GM12878 (cell line): ENCODE data around the gene NAV2. TPM values are rescaled to one million over a fixed set of nuclear protein-coding genes. Genes with fewer than 3 reads are reported as not detected.

Experiments used
- ATAC-seq: fragments of 200-7000 bp; cut with Tn5 transposase; 3 replicates; pipeline ENCODE4 v1.9.1; 2020; ENCODE audit warnings: mild to moderate bottlenecking, moderate library complexity
- BruUV-seq: library from RNA; stranded (reverse); fragments of 400-500 nt; replicated peaks from 2 replicates; lab custom pipeline; 2021; lab: Mats Ljungman, UMichigan
- CTCF ChIA-PET: fragments of 300-600 bp; sonication (Branson Sonifier 250); formaldehyde crosslinking; extraction: SDS; loops from one replicate; lab custom pipeline; 2021; ENCODE audit warnings: inconsistent platforms; lab: Yijun Ruan, JAX
- POLR2A ChIA-PET: fragments of 350-600 bp; formaldehyde crosslinking; extraction: SDS; loops from one replicate; lab custom pipeline; 2021; ENCODE audit warnings: inconsistent platforms; lab: Charles Lee
- RAD21 ChIA-PET: fragments of 300-600 bp; sonication (Branson Sonifier 250); formaldehyde crosslinking; loops from one replicate; lab custom pipeline; 2023; ENCODE audit warnings: antibody characterized with exemption; ENCODE audit not compliant: unreplicated experiment; lab: Charles Lee
- SMC1A ChIA-PET: fragments of 300-600 bp; sonication (Branson Sonifier 250); formaldehyde crosslinking; loops from one replicate; lab custom pipeline; 2023; ENCODE audit not compliant: unreplicated experiment, uncharacterized antibody; lab: Charles Lee
- DNase-seq: peaks from one replicate; pipeline ENCODE4 v3.0.0-alpha.2; 2011; ENCODE audit warnings: low read depth, low spot score
- FAIRE-seq: peaks from 3 replicates; lab custom pipeline; 2011; peaks lifted over from hg19 to GRCh38; lab: Jason Lieb, UNC
- H2AFZ ChIP-seq: 2 replicates; pipeline ENCODE4 v1.6.0; 2011; ENCODE audit warnings: low read depth, low read length, control low read depth; ENCODE audit not compliant: control insufficient read depth
- H3K27ac ChIP-seq: 2 replicates; pipeline ENCODE4 v1.5.1; 2011; ENCODE audit warnings: control low read depth; ENCODE audit not compliant: control insufficient read depth, insufficient read depth
- H3K27me3 ChIP-seq, 2 experiments: replicated peaks in 1 of 2; 2 replicates each; pipeline versions ENCODE4 v1.6.0 to v1.6.1; 2011; ENCODE audit warnings: low read length in 1 of 2; ENCODE audit not compliant: control insufficient read depth in 2 of 2, insufficient read depth in 2 of 2
- H3K36me3 ChIP-seq, 2 experiments: 2 replicates each; pipeline ENCODE4 v1.5.1; 2011; ENCODE audit warnings: low read length in 1 of 2; ENCODE audit not compliant: control insufficient read depth in 2 of 2, insufficient read depth in 2 of 2
- H3K4me1 ChIP-seq: 2 replicates; pipeline ENCODE4 v1.6.1; 2011; ENCODE audit warnings: mild to moderate bottlenecking, low read length, moderate library complexity, mixed read lengths; ENCODE audit not compliant: control insufficient read depth, insufficient read depth
- H3K4me2 ChIP-seq: 2 replicates; pipeline ENCODE4 v1.6.0; 2011; ENCODE audit warnings: control low read depth; ENCODE audit not compliant: control insufficient read depth, insufficient read depth
- H3K4me3 ChIP-seq: fragments of 200-600 bp; sonication (generic); 2 replicates; pipeline ENCODE4 v1.5.1; 2016
- H3K79me2 ChIP-seq: 2 replicates; pipeline ENCODE4 v1.6.0; 2011; ENCODE audit warnings: low read length; ENCODE audit not compliant: control insufficient read depth, insufficient read depth
- H3K9ac ChIP-seq: 2 replicates; pipeline ENCODE4 v1.8.0; 2011; ENCODE audit warnings: low read length, control low read depth, mixed read lengths; ENCODE audit not compliant: control insufficient read depth, insufficient read depth
- H3K9me3 ChIP-seq: replicated peaks from 3 replicates; pipeline ENCODE4 v1.5.1; 2011; ENCODE audit warnings: mild to moderate bottlenecking, low read length; ENCODE audit not compliant: control insufficient read depth, insufficient read depth
- H4K20me1 ChIP-seq: 2 replicates; pipeline ENCODE4 v1.6.0; 2011; ENCODE audit not compliant: control insufficient read depth, insufficient read depth
- HDGF ChIP-seq: fragments of 450-650 bp; IDR thresholded peaks from 2 replicates; pipeline ENCODE4 v1.6.1; 2016; ENCODE audit warnings: antibody characterized with exemption
- IRF4 ChIP-seq: IDR thresholded peaks from 2 replicates; pipeline ENCODE4 v1.6.1; 2011; ENCODE audit warnings: low read depth, low read length
- NFXL1 ChIP-seq: fragments of 450-650 bp; IDR thresholded peaks from 2 replicates; pipeline ENCODE4 v1.6.1; 2017; ENCODE audit warnings: antibody characterized with exemption, mild to moderate bottlenecking, borderline replicate concordance
- TCF3 ChIP-seq: IDR thresholded peaks from 2 replicates; pipeline ENCODE4 v1.6.1; 2012; ENCODE audit warnings: low read depth, mild to moderate bottlenecking, low read length, borderline replicate concordance; ENCODE audit not compliant: insufficient read depth
- ZSCAN29 ChIP-seq: fragments of 450-650 bp; IDR thresholded peaks from 2 replicates; pipeline ENCODE4 v1.6.1; 2017; ENCODE audit warnings: mild to moderate bottlenecking, moderate library complexity
- WGBS: methylation state at CpG from one replicate; pipeline ENCODE4 v1.1.6; 2016; ENCODE audit warnings: low lambda C conversion rate; ENCODE audit not compliant: insufficient replicate concordance, insufficient coverage; ENCODE audit errors: missing lambda C conversion rate; 5-methylcytosine and 5-hydroxymethylcytosine counted together
- in situ Hi-C: fragments of 300-500 bp; cut with MboI; formaldehyde crosslinking; loops from 9 replicates; pipeline ENCODE4 v1.14.3; 2018; ENCODE audit warnings: mixed read lengths
- intact Hi-C: fragments of 100-400 bp; cut with micrococcal nuclease; formaldehyde crosslinking; loops from one replicate; pipeline ENCODE4 v1.14.2; 2022; ENCODE audit not compliant: unreplicated experiment
- polyA plus RNA-seq, 11 experiments: library from polyadenylated mRNA; depleted of rRNA in 4 of 11; unstranded in 6 of 11; stranded (reverse) in 5 of 11; fragments of >200 nt; fragmentation: Nextera tagmentation in 4 of 11; fragmentation: Illumina TruSeq in 1 of 11; extraction: Ambion mirVana in 4 of 11; extraction: Trizol in 1 of 11; gene quantifications; 1 replicate in 1 of 11; 2 replicates in 10 of 11; pipeline versions ENCODE4 v1.2.1 to v1.2.3, GENCODE V29; 2011 to 2016; ENCODE audit warnings: inconsistent platforms in 2 of 11, missing spikeins in 2 of 11, low read depth in 1 of 11
- total RNA-seq, 4 experiments: library from RNA; depleted of rRNA in 3 of 4; stranded (reverse); fragments of >200 nt in 3 of 4; fragmentation: Illumina TruSeq in 1 of 4; extraction: Trizol in 1 of 4; gene quantifications; 2 replicates each; pipeline versions ENCODE4 v1.2.1 to v1.2.3, GENCODE V29; 2013 to 2021
- TF ChIP-seq, protein P1 (sequence below): IDR thresholded peaks from 2 replicates; pipeline ENCODE4 v1.6.1; 2012; ENCODE audit warnings: low read length, inconsistent platforms
- TF ChIP-seq, protein P2 (sequence below), 3 experiments: IDR thresholded peaks in 2 of 3; conservative IDR thresholded peaks in 1 of 3; 2 replicates each; pipeline ENCODE4 v1.5.1; 2011; ENCODE audit warnings: low read depth in 3 of 3, low read length in 3 of 3, mild to moderate bottlenecking in 3 of 3, control low read depth in 2 of 3, moderate library complexity in 2 of 3, inconsistent platforms in 1 of 3, mixed read lengths in 1 of 3; ENCODE audit not compliant: control insufficient read depth in 2 of 3, insufficient read depth in 1 of 3; ENCODE audit errors: extremely low read depth in 1 of 3

The NAV2 gene
- total and polyA plus RNA-seq, 10 of the 15 experiments (the other 5 are each of a cell fraction or from before 2014, with no cell fraction given) = 0.35 to 6.1 (median 1.1) TPM

- TF ChIP-seq, protein P1, sequence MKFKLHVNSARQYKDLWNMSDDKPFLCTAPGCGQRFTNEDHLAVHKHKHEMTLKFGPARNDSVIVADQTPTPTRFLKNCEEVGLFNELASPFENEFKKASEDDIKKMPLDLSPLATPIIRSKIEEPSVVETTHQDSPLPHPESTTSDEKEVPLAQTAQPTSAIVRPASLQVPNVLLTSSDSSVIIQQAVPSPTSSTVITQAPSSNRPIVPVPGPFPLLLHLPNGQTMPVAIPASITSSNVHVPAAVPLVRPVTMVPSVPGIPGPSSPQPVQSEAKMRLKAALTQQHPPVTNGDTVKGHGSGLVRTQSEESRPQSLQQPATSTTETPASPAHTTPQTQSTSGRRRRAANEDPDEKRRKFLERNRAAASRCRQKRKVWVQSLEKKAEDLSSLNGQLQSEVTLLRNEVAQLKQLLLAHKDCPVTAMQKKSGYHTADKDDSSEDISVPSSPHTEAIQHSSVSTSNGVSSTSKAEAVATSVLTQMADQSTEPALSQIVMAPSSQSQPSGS = no peak
- no peak for TF ChIP-seq HDGF
Observed at GRCh38 chr11:19674836-19675235, 37.8 kb upstream of the NAV2 start (continued).

- RAD21 ChIA-PET = no interaction called here
- DNase-seq (no peak), FAIRE-seq (no peak), ATAC-seq (no peak)
- CTCF ChIA-PET = no interaction called here
- no TSS peak for BruUV-seq
- Histone ChIP-seq H3K4me3 (no peak overlapping the region), H3K9ac (no peak overlapping the region), H3K27me3 (no peaks in the 10 kb centered on the region; a peak in 1 of 4 replicates), H3K4me2 (no peak overlapping the region), H3K27ac (no peak overlapping the region), H3K9me3 (no peaks in the 10 kb centered on the region), H3K79me2 (no peaks in the 10 kb centered on the region), H3K4me1 (no peaks in the 10 kb centered on the region), H4K20me1 (no peaks in the 10 kb centered on the region), H3K36me3 (no peaks in the 10 kb centered on the region), H2AFZ (no peak overlapping the region)
- intact Hi-C loops = no loop called here
- SMC1A ChIA-PET = no interaction called here
- POLR2A ChIA-PET = no interaction called here
- 24% methylated on average over 5 of the region's 5 CpGs for WGBS
- TF ChIP-seq, protein P2, sequence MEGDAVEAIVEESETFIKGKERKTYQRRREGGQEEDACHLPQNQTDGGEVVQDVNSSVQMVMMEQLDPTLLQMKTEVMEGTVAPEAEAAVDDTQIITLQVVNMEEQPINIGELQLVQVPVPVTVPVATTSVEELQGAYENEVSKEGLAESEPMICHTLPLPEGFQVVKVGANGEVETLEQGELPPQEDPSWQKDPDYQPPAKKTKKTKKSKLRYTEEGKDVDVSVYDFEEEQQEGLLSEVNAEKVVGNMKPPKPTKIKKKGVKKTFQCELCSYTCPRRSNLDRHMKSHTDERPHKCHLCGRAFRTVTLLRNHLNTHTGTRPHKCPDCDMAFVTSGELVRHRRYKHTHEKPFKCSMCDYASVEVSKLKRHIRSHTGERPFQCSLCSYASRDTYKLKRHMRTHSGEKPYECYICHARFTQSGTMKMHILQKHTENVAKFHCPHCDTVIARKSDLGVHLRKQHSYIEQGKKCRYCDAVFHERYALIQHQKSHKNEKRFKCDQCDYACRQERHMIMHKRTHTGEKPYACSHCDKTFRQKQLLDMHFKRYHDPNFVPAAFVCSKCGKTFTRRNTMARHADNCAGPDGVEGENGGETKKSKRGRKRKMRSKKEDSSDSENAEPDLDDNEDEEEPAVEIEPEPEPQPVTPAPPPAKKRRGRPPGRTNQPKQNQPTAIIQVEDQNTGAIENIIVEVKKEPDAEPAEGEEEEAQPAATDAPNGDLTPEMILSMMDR (IDR thresholded peaks at IDR 0.05 in 2 of 3, conservative IDR thresholded peaks at IDR 0.05 in 1 of 3; ENCODE audit: control insufficient read depth in 2 of 3, extremely low read depth in 1 of 3, insufficient read depth in 1 of 3, low read depth in 3 of 3, low read length in 3 of 3) = no peak
- no peak for TF ChIP-seq IRF4
- no peak for TF ChIP-seq TCF3
- TF ChIP-seq ZSCAN29 = no peak
- no peak for TF ChIP-seq NFXL1
- in situ Hi-C loops = no loop called here
Observed at GRCh38 chr11:19675397-19675796, 37.2 kb upstream of the NAV2 start.
